Astrocyte (in vitro differentiated cells and primary cell): ENCODE measurements around the gene FASTKD1.

Experiments
- EZH2 ChIP-seq: IDR thresholded peaks from 2 replicates; pipeline ENCODE4 v1.6.1; 2012; ENCODE audit warnings: mild to moderate bottlenecking, low read length, inconsistent platforms; ENCODE audit not compliant: insufficient read depth
- TF ChIP-seq, protein P1 (sequence below): IDR thresholded peaks from 2 replicates; pipeline ENCODE4 v1.5.1; 2011; ENCODE audit warnings: low read depth, mild to moderate bottlenecking, inconsistent platforms, low read length, moderate library complexity; ENCODE audit not compliant: insufficient read depth

- TF ChIP-seq, protein P1, sequence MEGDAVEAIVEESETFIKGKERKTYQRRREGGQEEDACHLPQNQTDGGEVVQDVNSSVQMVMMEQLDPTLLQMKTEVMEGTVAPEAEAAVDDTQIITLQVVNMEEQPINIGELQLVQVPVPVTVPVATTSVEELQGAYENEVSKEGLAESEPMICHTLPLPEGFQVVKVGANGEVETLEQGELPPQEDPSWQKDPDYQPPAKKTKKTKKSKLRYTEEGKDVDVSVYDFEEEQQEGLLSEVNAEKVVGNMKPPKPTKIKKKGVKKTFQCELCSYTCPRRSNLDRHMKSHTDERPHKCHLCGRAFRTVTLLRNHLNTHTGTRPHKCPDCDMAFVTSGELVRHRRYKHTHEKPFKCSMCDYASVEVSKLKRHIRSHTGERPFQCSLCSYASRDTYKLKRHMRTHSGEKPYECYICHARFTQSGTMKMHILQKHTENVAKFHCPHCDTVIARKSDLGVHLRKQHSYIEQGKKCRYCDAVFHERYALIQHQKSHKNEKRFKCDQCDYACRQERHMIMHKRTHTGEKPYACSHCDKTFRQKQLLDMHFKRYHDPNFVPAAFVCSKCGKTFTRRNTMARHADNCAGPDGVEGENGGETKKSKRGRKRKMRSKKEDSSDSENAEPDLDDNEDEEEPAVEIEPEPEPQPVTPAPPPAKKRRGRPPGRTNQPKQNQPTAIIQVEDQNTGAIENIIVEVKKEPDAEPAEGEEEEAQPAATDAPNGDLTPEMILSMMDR = no peak
- no peak for TF ChIP-seq EZH2
Measured at GRCh38 chr2:169573974-169574299, 272 bp upstream of the FASTKD1 start.
